Endothelial cell of umbilical vein (primary cell): ENCODE measurements around the gene DOCK6.
A peak's percentile ranks its signal among the peaks of the same experiment; 100 is the strongest.

Source experiments
- POLR2A ChIP-seq: IDR thresholded peaks from 2 replicates; pipeline ENCODE4 v1.6.1; 2012; ENCODE audit warnings: low read depth, mild to moderate bottlenecking, control low read depth, low read length
- POLR2AphosphoS5 ChIP-seq: IDR thresholded peaks from 2 replicates; pipeline ENCODE4 v1.6.1; 2012; ENCODE audit warnings: low read depth, mild to moderate bottlenecking, control low read depth, low read length, moderate library complexity; ENCODE audit not compliant: insufficient read depth
- TF ChIP-seq, protein P1 (sequence below), 2 donors: IDR thresholded peaks; 1 replicate in 1 of 2; 2 replicates in 1 of 2; pipeline ENCODE4 v1.5.1; 2011; ENCODE audit warnings: low read length in 2 of 2, mild to moderate bottlenecking in 2 of 2, moderate library complexity in 2 of 2, control low read depth in 1 of 2, inconsistent platforms in 1 of 2, low read depth in 1 of 2; ENCODE audit not compliant: insufficient read depth in 1 of 2; ENCODE audit errors: extremely low read depth in 1 of 2

DNA sequence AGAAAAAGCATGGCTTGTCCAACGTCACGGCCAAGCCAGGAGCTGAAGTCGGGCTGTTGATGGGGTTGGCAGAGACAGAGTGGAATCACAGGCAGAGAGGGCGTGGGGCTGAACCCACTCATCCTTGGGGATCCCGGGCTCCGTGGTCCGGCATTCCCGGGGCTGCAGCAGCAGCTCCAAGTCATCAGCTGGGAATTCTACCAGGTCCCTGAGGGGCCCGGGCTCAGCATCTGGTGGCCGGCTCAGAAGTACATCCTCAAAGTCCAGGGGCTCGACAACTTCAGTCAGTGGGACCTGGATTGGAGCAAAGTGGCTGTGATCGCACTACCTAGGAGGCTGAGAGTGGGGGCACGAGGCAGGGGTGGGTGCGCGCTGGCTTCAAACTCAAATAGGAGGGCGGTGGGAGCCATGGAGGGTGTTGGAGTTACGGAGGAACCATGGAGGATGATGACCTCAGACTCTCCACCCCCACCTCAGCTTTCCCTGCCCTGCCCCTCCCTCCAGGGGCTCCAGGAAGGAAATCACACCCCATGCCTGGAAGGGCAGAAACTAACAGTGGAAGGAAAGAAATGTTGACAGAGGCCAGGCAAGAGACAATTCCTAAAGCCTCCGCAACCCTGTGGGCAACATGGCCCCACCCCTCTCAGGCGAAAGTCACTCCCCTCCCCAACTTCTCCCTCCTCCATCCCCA lies 9.5 kb downstream of the DOCK6 start:
- TF ChIP-seq POLR2AphosphoS5 (peak; percentile 43), POLR2A (peak; percentile 32)
- TF ChIP-seq, protein P1, sequence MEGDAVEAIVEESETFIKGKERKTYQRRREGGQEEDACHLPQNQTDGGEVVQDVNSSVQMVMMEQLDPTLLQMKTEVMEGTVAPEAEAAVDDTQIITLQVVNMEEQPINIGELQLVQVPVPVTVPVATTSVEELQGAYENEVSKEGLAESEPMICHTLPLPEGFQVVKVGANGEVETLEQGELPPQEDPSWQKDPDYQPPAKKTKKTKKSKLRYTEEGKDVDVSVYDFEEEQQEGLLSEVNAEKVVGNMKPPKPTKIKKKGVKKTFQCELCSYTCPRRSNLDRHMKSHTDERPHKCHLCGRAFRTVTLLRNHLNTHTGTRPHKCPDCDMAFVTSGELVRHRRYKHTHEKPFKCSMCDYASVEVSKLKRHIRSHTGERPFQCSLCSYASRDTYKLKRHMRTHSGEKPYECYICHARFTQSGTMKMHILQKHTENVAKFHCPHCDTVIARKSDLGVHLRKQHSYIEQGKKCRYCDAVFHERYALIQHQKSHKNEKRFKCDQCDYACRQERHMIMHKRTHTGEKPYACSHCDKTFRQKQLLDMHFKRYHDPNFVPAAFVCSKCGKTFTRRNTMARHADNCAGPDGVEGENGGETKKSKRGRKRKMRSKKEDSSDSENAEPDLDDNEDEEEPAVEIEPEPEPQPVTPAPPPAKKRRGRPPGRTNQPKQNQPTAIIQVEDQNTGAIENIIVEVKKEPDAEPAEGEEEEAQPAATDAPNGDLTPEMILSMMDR (IDR thresholded peaks at IDR 0.05; ENCODE audit: extremely low read depth in 1 of 2, insufficient read depth in 1 of 2, low read depth in 1 of 2, low read length in 2 of 2) = no peak
